Fibroblast of villous mesenchyme (primary cell): Measurements from ENCODE around the gene KPNA1. TPM values are rescaled to one million over a fixed set of nuclear protein-coding genes. Genes with fewer than 3 reads are reported as not detected.

Source experiments
- DNase-seq: peaks from one replicate; pipeline ENCODE4 v3.0.0-alpha.2; 2010; ENCODE audit warnings: low read depth
- H3K4me3 ChIP-seq: 2 replicates; pipeline ENCODE4 v1.5.1; 2011; ENCODE audit warnings: low read depth, mild to moderate bottlenecking, low read length
- CTCF ChIP-seq: IDR thresholded peaks from 2 replicates; pipeline ENCODE4 v1.5.1; 2012; ENCODE audit warnings: low read depth, mild to moderate bottlenecking, low read length; ENCODE audit not compliant: insufficient read depth
- small RNA-seq: library from RNA; depleted of rRNA; stranded (forward); fragments of <200 nt; gene quantifications from one replicate; pipeline ENCODE3, GENCODE V24; 2012
- total RNA-seq: library from RNA; depleted of rRNA; stranded (reverse); fragments of >200 nt; gene quantifications from 2 replicates; pipeline ENCODE4 v1.2.3, GENCODE V29; 2012

KPNA1 gene
- total RNA-seq, 1 donor: 44.0 TPM

GRCh38 chr3:122389197-122389596, 125.5 kb downstream of the KPNA1 start:
- no peak for TF ChIP-seq CTCF
- no peak for DNase-seq
- no peak overlapping the region for H3K4me3 ChIP-seq

DNA sequence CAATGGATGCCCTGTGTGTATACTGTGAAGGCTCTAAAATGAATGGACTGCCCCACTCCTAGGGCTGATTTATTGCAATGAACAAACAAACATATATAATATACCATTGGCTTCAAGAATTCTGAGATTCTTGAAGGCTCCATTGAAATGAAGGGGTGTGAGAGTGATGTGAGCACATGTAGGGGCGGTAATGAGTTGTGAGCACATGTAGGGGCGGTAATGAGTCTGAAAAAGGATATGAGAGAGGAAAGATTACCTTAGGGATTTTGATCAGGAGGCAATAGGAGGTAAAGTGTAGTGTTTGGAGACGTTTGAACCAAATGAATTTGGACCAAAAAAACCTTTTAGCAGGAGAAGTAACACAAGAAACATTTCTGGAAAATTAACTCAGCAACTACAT, 127.0 kb downstream of the KPNA1 start:
- no peak for TF ChIP-seq CTCF
- no peak overlapping the region for H3K4me3 ChIP-seq
- DNase-seq: no peak

DNA sequence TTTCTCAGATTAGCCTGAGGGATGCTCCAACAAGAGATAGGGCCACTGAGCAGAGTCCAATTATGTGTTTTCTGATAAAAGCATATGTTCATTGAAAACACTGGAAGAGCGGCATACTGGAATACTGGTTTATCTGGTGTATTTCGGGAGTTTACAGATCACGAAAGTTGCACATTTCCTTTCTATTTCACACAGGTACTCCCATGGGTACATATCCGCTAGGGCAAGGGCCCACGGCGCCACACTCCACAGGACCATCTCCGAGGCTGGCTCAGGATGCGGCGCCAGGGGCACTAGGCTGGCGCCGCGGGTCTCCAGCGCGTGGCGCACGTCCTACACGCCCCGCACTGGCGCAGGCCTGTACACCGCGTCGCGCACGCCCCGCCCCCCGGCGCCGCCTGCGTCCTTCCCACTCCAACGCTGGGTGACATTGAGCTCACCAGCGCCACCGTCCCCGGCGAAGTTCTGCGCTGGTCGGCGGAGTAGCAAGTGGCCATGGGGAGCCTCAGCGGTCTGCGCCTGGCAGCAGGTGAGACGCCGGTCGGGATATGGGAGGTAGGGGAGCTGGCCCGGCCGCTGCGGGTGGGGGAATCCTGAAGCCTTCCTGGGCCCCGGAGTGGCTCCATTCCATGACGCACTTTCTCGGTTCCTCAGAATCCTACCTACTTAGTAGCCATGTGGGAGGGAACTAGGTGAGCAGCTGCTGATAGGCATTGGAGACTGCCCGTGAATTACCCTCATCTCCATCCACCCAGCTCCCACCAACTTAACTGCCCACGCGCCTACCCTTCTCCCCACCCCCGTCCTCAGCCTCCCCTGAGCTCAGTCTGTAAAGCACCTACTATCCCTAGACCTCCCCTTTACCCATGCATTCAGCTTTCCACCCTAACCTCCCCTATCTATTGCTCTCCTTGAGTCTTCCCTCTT, 130.7 kb downstream of the KPNA1 start, which contains the start of gene FAM162A:
FAM162A (plus strand) TSS at position 412 of the 927 bp plus-strand sequence; CDS start at position 496, 84 bp downstream.
- peak; percentile 84 for DNase-seq
- peak within 1 kb of the TSS; percentile 97 for H3K4me3 ChIP-seq
- peak; percentile 46 for TF ChIP-seq CTCF

GRCh38 chr3:122382888-122383666, 131.7 kb downstream of the KPNA1 start, which contains the start of gene MIX23:
Gene MIX23 (minus strand): TSS chr3:122383231. CDS start chr3:122383224, 7 bp downstream.
- peak within 1 kb of the TSS; percentile 97 for H3K4me3 ChIP-seq
- TF ChIP-seq CTCF: no peak
- peak; percentile 77 for DNase-seq

DNA sequence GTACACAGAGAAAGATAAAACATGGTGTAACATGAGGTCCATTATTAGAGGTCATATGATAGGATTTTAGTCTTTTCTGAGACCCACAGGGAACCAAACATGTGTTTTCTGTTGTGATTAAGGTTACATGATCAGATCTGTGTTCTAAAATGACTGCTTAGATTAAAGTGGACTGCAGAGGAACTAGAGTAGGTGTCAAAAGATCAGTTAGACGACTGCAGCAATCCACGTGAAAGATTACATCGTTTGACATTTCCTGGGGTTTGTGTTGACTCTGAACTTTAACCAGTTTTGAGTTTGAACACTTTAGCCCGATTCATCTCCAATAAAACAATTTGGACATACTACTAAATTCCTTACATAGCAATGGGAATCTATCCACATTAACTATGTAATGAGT, 136.8 kb downstream of the KPNA1 start:
- DNase-seq: no peak
- no peak for TF ChIP-seq CTCF
- no peak overlapping the region for H3K4me3 ChIP-seq

GRCh38 chr3:122374034-122374433, 140.7 kb downstream of the KPNA1 start:
- H3K4me3 ChIP-seq: no peak overlapping the region
- no peak for TF ChIP-seq CTCF
- DNase-seq: no peak

Small RNA genes lying within 50 kb of the gene (small RNA-seq; reads per million reads assigned to genes)
- gene AC083798.1: not detected
- gene AC096861.1: not detected

Other genes starting within 250 kb of the KPNA1 start
- 0.32 TPM in 1 of 2 replicates, not detected in the other for gene CSTA, start 189.7 kb downstream of the KPNA1 start, total RNA-seq
- 29.0 and 36.3 TPM in 2 replicates for gene MIX23, start 131.7 kb downstream of the KPNA1 start, total RNA-seq
- 4.2 and 7.3 TPM in 2 replicates for gene FAM162A, start 130.8 kb downstream of the KPNA1 start, total RNA-seq
- gene WDR5B, start 98.9 kb downstream of the KPNA1 start, total RNA-seq: 5.2 and 6.9 TPM in 2 replicates
- gene PARP9, start 49.4 kb upstream of the KPNA1 start, total RNA-seq: 21.3 and 34.5 TPM in 2 replicates
- gene DTX3L, start 49.4 kb upstream of the KPNA1 start, total RNA-seq: 25.1 and 36.7 TPM in 2 replicates
- under 0.01 TPM in 2 replicates for gene PARP15, start 62.7 kb upstream of the KPNA1 start, total RNA-seq
- 60.9 and 91.1 TPM in 2 replicates for gene PARP14, start 165.9 kb upstream of the KPNA1 start, total RNA-seq